ENCODE data around the gene NRCAM. TPM values are rescaled to one million over a fixed set of nuclear protein-coding genes. Genes with fewer than 3 reads are reported as not detected.

Gene NRCAM
- total and polyA plus RNA-seq, 12 donors, result 71.6 to 222 (median 148) TPM

GRCh38 chr7:108270385-108271015 is 185.7 kb downstream of the NRCAM start:
- Histone ChIP-seq H3K4me1 (replicated peaks in 1 of 2) (peaks cover 5 to 7% of the 10 kb centered on the region in 2 donors), H3K36me3 (replicated peaks in 1 of 2) (no peaks in the 10 kb centered on the region), H3K27me3 (no peaks in the 10 kb centered on the region), H3K9me3 (replicated peaks in 1 of 3) (no peaks in the 10 kb centered on the region), H3K27ac (no peak overlapping the region), H3K4me3 (no peak overlapping the region)
- WGBS, 4 donors, result 67 to 79% (median 71%) methylated on average over 5 of the region's 5 CpGs
- no peak for DNase-seq
- TF ChIP-seq POLR2A (IDR thresholded peaks at IDR 0.05) (no peak), CTCF (IDR thresholded peaks at IDR 0.05) (no peak)
- intact Hi-C loops (cut with DNase I), result no loop called here

- no peak overlapping the region for H3K27ac ChIP-seq
- H3K4me3 ChIP-seq, result no peak overlapping the region
- H3K4me1 ChIP-seq (replicated peaks in 1 of 2), result peaks cover 5 to 7% of the 10 kb centered on the region in 2 donors
- TF ChIP-seq POLR2A (IDR thresholded peaks at IDR 0.05), result no peak
- TF ChIP-seq CTCF (IDR thresholded peaks at IDR 0.05), result no peak
- no peaks in the 10 kb centered on the region for H3K27me3 ChIP-seq
- no peaks in the 10 kb centered on the region for H3K9me3 ChIP-seq (replicated peaks in 1 of 3)
- WGBS, 4 donors, result 71 to 80% (median 75%) methylated on average over 6 of the region's 6 CpGs
- DNase-seq, result no peak
- intact Hi-C loops (cut with DNase I), result no loop called here
- H3K36me3 ChIP-seq (replicated peaks in 1 of 2), result no peaks in the 10 kb centered on the region
These were observed 187.9 kb downstream of the NRCAM start for GRCh38 chr7:108268200-108268820.

GRCh38 chr7:108267615-108268014 is 188.6 kb downstream of the NRCAM start:
- no peaks in the 10 kb centered on the region for H3K27me3 ChIP-seq
- no peak overlapping the region for H3K27ac ChIP-seq
- no peaks in the 10 kb centered on the region for H3K36me3 ChIP-seq (replicated peaks in 1 of 2)
- H3K9me3 ChIP-seq (replicated peaks in 1 of 3), result no peaks in the 10 kb centered on the region
- WGBS, 4 donors, result 91 to 100% (median 96%) methylated on average over 1 of the region's 1 CpG
- DNase-seq, result no peak
- H3K4me3 ChIP-seq, result no peak overlapping the region
- intact Hi-C loops (cut with DNase I), result no loop called here
- H3K4me1 ChIP-seq (replicated peaks in 1 of 2), result peaks cover 5 to 7% of the 10 kb centered on the region in 2 donors
- TF ChIP-seq POLR2A (IDR thresholded peaks at IDR 0.05), result no peak
- no peak for TF ChIP-seq CTCF (IDR thresholded peaks at IDR 0.05)

GRCh38 chr7:108266491-108266890 is 189.7 kb downstream of the NRCAM start:
- whole genome bisulfite sequencing, 4 donors, result 36 to 65% (median 50%) methylated on average over 3 of the region's 3 CpGs
- DNase-seq, result peak in 4 of 7 donors; percentile 24 to 37 (median 32)
- Histone ChIP-seq H3K27me3 (no peaks in the 10 kb centered on the region), H3K4me3 (no peak overlapping the region), H3K4me1 (replicated peaks in 1 of 2) (peaks cover 5 to 7% of the 10 kb centered on the region in 2 donors), H3K9me3 (replicated peaks in 1 of 3) (no peaks in the 10 kb centered on the region), H3K27ac (peak overlapping the region in 2 of 5 donors; percentile 30 to 68), H3K36me3 (replicated peaks in 1 of 2) (no peaks in the 10 kb centered on the region)
- no peak for TF ChIP-seq POLR2A (IDR thresholded peaks at IDR 0.05)
- no peak for TF ChIP-seq CTCF (IDR thresholded peaks at IDR 0.05)
- intact Hi-C loops (cut with DNase I), result no loop called here

Measured in adrenal gland (tissue), 12 donors.